Gastrocnemius medialis (tissue), 4 donors: ENCODE results near the gene ZDHHC8. TPM values are rescaled to one million over a fixed set of nuclear protein-coding genes. Genes with fewer than 3 reads are reported as not detected.
A peak's percentile ranks its signal among the peaks of the same experiment; 100 is the strongest.

Experiments
- ATAC-seq, 2 donors: fragments of 150-250 bp; one replicate each; pipeline ENCODE4 v1.9.1; 2016
- DNase-seq, 2 donors: peaks; one replicate each; pipeline ENCODE4 v3.0.0-alpha.2; 2019
- H3K27ac ChIP-seq, 4 donors: fragments of 200-600 bp; sonication (generic); 1 replicate in 1 of 4; 2 replicates in 3 of 4; pipeline ENCODE4 v1.5.1; 2016 to 2018; ENCODE audit warnings: mild to moderate bottlenecking in 2 of 4, moderate library complexity in 1 of 4
- H3K27me3 ChIP-seq, 3 donors: fragments of 200-600 bp; sonication (generic) in 2 of 3; 1 replicate in 1 of 3; 2 replicates in 2 of 3; pipeline versions ENCODE4 v1.5.1 to v1.6.0; 2016 to 2019; ENCODE audit warnings: mild to moderate bottlenecking in 1 of 3, moderate library complexity in 1 of 3
- H3K36me3 ChIP-seq, 2 donors: fragments of 200-600 bp; sonication (generic) in 1 of 2; one replicate each; pipeline ENCODE4 v1.5.1; 2017 to 2018
- H3K4me1 ChIP-seq, 2 donors: fragments of 200-600 bp; sonication (generic) in 1 of 2; one replicate each; pipeline ENCODE4 v1.5.1; 2016 to 2017; ENCODE audit warnings: mild to moderate bottlenecking in 2 of 2
- H3K4me3 ChIP-seq, 4 donors: fragments of 200-600 bp; sonication (generic) in 3 of 4; 1 replicate in 1 of 4; 2 replicates in 3 of 4; pipeline ENCODE4 v1.5.1; 2016 to 2019; ENCODE audit warnings: mild to moderate bottlenecking in 2 of 4
- H3K9me3 ChIP-seq, 3 donors: fragments of 200-600 bp; sonication (generic) in 2 of 3; 1 replicate in 1 of 3; 2 replicates in 2 of 3; pipeline ENCODE4 v1.5.1; 2016 to 2019
- POLR2A ChIP-seq, 2 donors: fragments of 450-650 bp; IDR thresholded peaks; one replicate each; pipeline ENCODE4 v1.6.1; 2017; ENCODE audit warnings: antibody characterized with exemption in 2 of 2, mild to moderate bottlenecking in 2 of 2, moderate library complexity in 2 of 2
- in situ Hi-C, 4 donors: fragments of 200-750 bp; cut with MboI; loops; one replicate each; pipeline versions ENCODE4 v1.15.0 to v1.8.0; 2017; ENCODE audit warnings: low sequenced_read_pairs in 4 of 4
- intact Hi-C: fragments of 100-400 bp; cut with DNase I; formaldehyde crosslinking; loops from one replicate; pipeline ENCODE4 v1.15.1; 2023; ENCODE audit warnings: low total_unique reads
- total RNA-seq, 4 donors: library from RNA; depleted of rRNA; stranded (reverse); fragments of >200 nt; gene quantifications; one replicate each; pipeline versions ENCODE4 v1.1.0 to v1.2.3, GENCODE V29; 2016
- TF ChIP-seq, protein P1 (sequence below), 5 experiments: fragments of 450-650 bp in 3 of 5; fragments of 200-600 bp in 2 of 5; sonication (generic) in 2 of 5; IDR thresholded peaks in 4 of 5; conservative IDR thresholded peaks in 1 of 5; 1 replicate in 4 of 5; 2 replicates in 1 of 5; pipeline ENCODE4 v1.5.1; 2016 to 2019; ENCODE audit warnings: antibody characterized with exemption in 5 of 5, mild to moderate bottlenecking in 3 of 5, moderate library complexity in 3 of 5

The ZDHHC8 gene
- total RNA-seq, 4 donors from 2014 or later: 7.3 to 15.8 (median 12.8) TPM

GRCh38 chr22:20113551-20114310, 17.9 kb upstream of the ZDHHC8 start:
- Histone ChIP-seq H3K4me1 (peaks cover 23 to 40% of the 10 kb centered on the region in 2 donors), H3K9me3 (no peaks in the 10 kb centered on the region), H3K27ac (peak overlapping the region in 1 of 4 donors; percentile 99), H3K36me3 (peaks cover 0 to 41% of the 10 kb centered on the region in 2 donors), H3K27me3 (no peaks in the 10 kb centered on the region), H3K4me3 (no peak overlapping the region)
- DNase-seq: no peak
- intact Hi-C loops (no loop called here), in situ Hi-C loops (no loop called here)
- no peak for TF ChIP-seq POLR2A (IDR thresholded peaks at IDR 0.05)
- TF ChIP-seq, protein P1, sequence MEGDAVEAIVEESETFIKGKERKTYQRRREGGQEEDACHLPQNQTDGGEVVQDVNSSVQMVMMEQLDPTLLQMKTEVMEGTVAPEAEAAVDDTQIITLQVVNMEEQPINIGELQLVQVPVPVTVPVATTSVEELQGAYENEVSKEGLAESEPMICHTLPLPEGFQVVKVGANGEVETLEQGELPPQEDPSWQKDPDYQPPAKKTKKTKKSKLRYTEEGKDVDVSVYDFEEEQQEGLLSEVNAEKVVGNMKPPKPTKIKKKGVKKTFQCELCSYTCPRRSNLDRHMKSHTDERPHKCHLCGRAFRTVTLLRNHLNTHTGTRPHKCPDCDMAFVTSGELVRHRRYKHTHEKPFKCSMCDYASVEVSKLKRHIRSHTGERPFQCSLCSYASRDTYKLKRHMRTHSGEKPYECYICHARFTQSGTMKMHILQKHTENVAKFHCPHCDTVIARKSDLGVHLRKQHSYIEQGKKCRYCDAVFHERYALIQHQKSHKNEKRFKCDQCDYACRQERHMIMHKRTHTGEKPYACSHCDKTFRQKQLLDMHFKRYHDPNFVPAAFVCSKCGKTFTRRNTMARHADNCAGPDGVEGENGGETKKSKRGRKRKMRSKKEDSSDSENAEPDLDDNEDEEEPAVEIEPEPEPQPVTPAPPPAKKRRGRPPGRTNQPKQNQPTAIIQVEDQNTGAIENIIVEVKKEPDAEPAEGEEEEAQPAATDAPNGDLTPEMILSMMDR (IDR thresholded peaks at IDR 0.05 in 4 of 5, conservative IDR thresholded peaks at IDR 0.05 in 1 of 5): no peak
- ATAC-seq: no peak

DNA sequence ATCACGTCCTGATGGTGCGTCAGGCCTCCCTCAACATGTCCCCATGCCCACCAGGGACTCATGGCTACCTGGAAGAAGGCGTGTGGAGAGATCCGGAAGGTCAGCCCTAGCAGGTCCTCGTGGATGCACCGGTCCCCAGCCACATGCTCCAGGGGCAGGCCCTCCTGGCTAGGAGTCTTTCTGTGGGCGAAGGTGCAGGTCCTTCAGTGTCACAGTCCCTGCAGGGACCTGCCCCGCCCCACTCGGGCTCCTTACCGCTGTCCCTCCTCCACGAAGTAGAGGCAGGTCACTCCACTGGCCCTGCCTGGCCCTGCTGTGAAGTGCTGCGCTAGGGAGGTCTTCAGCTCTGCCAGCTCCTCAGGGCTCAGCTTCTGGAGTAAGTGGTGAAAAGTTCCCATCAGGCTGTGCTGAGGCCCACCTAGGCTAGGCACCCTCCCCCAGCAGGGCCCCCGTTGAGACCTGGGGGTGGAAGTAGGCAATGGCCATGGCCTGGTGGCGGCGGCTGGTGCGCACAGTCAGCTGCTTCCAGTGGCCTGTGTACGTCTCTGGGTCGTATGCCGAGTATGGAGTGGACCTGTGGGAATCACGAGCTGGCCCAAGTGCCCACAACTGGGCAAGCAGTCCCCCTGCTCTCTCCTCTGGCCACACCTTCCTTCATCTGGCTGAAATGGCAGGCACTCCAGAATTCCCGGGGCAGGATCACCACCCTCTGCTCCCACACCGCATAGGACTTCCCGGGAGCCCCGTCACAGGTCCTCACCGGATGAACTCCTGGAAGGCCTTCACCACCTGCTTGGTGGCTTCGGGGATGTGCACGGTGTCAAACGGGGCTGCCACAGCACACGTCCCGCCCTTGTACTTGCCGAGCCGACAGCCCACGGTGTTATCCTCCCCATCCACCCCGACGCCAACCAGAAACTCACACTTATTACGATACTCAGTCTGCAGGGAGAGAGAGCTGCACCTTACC, 16.8 kb upstream of the ZDHHC8 start:
- H3K27me3 ChIP-seq: no peaks in the 10 kb centered on the region
- no peak for TF ChIP-seq POLR2A (IDR thresholded peaks at IDR 0.05)
- TF ChIP-seq, protein P1 (IDR thresholded peaks at IDR 0.05 in 4 of 5, conservative IDR thresholded peaks at IDR 0.05 in 1 of 5): no peak
- ATAC-seq (no peak), DNase-seq (no peak)
- peak overlapping the region; percentile 94 to 99 (median 96) for H3K27ac ChIP-seq
- no peak overlapping the region for H3K4me3 ChIP-seq
- in situ Hi-C loops: no loop called here
- intact Hi-C loops: loop anchor here (5.0 kb wide), 2 partner anchors 92 to 132 kb away; partner anchors contain the start of gene TANGO2
- H3K4me1 ChIP-seq: peaks cover 28 to 43% of the 10 kb centered on the region in 2 donors
- H3K9me3 ChIP-seq: no peaks in the 10 kb centered on the region
- H3K36me3 ChIP-seq: peaks cover 0 to 39% of the 10 kb centered on the region in 2 donors

GRCh38 chr22:20115691-20116375, 15.8 kb upstream of the ZDHHC8 start, which contains the start of gene RANBP1:
RANBP1 (plus strand) TSS chr22:20116104; CDS start chr22:20116185, 81 bp downstream.
- no peaks in the 10 kb centered on the region for H3K27me3 ChIP-seq
- no peaks in the 10 kb centered on the region for H3K9me3 ChIP-seq
- no peak for DNase-seq
- in situ Hi-C loops (no loop called here), intact Hi-C loops (loop anchor here (5.0 kb wide), 2 partner anchors 94 to 134 kb away; partner anchors contain the start of gene TANGO2)
- H3K4me3 ChIP-seq: peak within 1 kb of the TSS; percentile 79 to 97 (median 86)
- ATAC-seq: no peak
- peak within 1 kb of the TSS; percentile 94 to 99 (median 96) for H3K27ac ChIP-seq
- TF ChIP-seq, protein P1 (IDR thresholded peaks at IDR 0.05 in 4 of 5, conservative IDR thresholded peaks at IDR 0.05 in 1 of 5): no peak
- TF ChIP-seq POLR2A (IDR thresholded peaks at IDR 0.05): no peak
- H3K4me1 ChIP-seq: peaks cover 28 to 43% of the 10 kb centered on the region in 2 donors
- H3K36me3 ChIP-seq: peaks cover 0 to 38% of the 10 kb centered on the region in 2 donors

GRCh38 chr22:20116376-20116950, 15.1 kb upstream of the ZDHHC8 start:
- Histone ChIP-seq H3K27me3 (no peaks in the 10 kb centered on the region), H3K36me3 (peaks cover 0 to 42% of the 10 kb centered on the region in 2 donors), H3K4me3 (peak overlapping the region; percentile 79 to 97 (median 86)), H3K9me3 (no peaks in the 10 kb centered on the region), H3K27ac (peak overlapping the region; percentile 94 to 99 (median 96)), H3K4me1 (peaks cover 28 to 40% of the 10 kb centered on the region in 2 donors)
- intact Hi-C loops (loop anchor here (5.0 kb wide), 2 partner anchors 94 to 134 kb away; partner anchors contain the start of gene TANGO2), in situ Hi-C loops (no loop called here)
- DNase-seq (no peak), ATAC-seq (peak; percentile 2 to 3)
- TF ChIP-seq, protein P1 (IDR thresholded peaks at IDR 0.05 in 4 of 5, conservative IDR thresholded peaks at IDR 0.05 in 1 of 5): no peak
- TF ChIP-seq POLR2A (IDR thresholded peaks at IDR 0.05): no peak
